ENCODE data around the gene PDGFC. TPM values are rescaled to one million over a fixed set of nuclear protein-coding genes. Genes with fewer than 3 reads are reported as not detected.

Gene PDGFC
- total RNA-seq, 2 donors from 2014 or later: 3.9 to 8.3 TPM

DNA sequence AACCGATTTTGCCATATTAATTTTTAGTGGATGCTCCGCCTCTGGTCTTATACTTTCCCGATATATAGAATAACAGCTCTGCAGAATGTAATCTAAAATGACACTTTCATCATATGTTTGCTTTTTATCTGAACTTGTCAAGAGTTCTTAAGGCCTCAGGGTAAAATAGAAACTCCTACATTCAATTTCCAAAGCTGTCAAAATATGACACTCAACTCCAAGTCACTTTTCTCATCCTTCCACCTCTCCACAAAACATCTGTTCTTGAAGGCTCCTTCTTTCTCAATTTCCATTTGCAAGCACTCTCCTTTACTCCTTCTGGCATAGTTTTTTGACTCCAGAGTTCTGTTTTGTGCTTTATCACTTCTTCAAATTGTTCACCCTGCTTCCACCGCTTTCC, 242.2 kb downstream of the PDGFC start:
- Histone ChIP-seq H3K36me3 (no peaks in the 10 kb centered on the region), H3K27me3 (no peaks in the 10 kb centered on the region), H3K9ac (ENCODE audit: low read depth in 2 of 2, low read length in 2 of 2) (no peak overlapping the region), H3K27ac (no peak overlapping the region), H3K9me3 (no peaks in the 10 kb centered on the region), H3K4me3 (no peak overlapping the region), H3K4me1 (no peaks in the 10 kb centered on the region)
- no peak for DNase-seq
- TF ChIP-seq CTCF (IDR thresholded peaks at IDR 0.05): no peak
- intact Hi-C loops (cut with DNase I): no loop called here

- no peaks in the 10 kb centered on the region for H3K4me1 ChIP-seq
- no peaks in the 10 kb centered on the region for H3K27me3 ChIP-seq
- H3K9me3 ChIP-seq: no peaks in the 10 kb centered on the region
- no peak overlapping the region for H3K27ac ChIP-seq
- DNase-seq: no peak
- H3K9ac ChIP-seq (ENCODE audit: low read depth in 2 of 2, low read length in 2 of 2): no peak overlapping the region
- intact Hi-C loops (cut with DNase I): no loop called here
- H3K4me3 ChIP-seq: no peak overlapping the region
- H3K36me3 ChIP-seq: no peaks in the 10 kb centered on the region
- TF ChIP-seq CTCF (IDR thresholded peaks at IDR 0.05): no peak
Measured at GRCh38 chr4:156725257-156725656, 246.3 kb downstream of the PDGFC start.

DNA sequence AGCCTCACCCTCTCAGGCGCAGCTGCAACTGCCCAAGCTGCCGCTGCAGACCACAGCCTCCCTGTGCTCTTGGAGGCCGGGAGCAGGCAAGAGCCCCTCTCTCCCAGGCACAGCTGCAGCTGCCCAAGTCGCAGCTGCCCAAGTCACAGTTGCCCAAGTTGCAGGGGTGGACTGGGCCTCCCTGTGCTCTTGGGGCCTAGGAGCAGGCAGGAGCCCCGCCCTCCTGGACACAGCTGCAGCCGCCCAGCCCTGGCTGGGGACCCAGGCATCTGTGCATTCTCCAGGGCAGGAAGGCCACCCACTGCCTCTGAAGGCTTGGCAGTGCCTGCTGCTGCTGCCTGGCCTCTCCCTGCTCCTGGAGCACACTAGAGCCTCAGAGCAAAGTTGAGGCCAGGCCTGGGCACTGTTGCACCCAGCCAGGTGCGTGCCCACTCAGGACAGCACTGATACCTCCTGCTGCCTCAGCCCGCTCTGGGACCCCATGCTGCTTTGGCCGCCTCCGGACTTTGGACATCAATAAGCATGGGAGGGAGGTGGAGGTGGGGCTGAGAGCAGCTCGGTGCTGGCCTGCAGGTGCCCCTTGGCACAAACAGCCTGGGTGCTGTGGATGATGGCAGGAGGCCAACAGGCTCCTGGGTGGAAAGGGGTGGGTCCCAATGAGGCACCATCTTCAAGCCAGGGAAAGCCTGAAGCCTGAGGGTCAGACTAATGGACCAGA, 247.5 kb downstream of the PDGFC start:
- intact Hi-C loops (cut with DNase I): no loop called here
- H3K4me1 ChIP-seq: no peaks in the 10 kb centered on the region
- H3K27me3 ChIP-seq: no peaks in the 10 kb centered on the region
- DNase-seq: no peak
- H3K4me3 ChIP-seq: no peak overlapping the region
- TF ChIP-seq CTCF (IDR thresholded peaks at IDR 0.05): no peak
- H3K9ac ChIP-seq (ENCODE audit: low read depth in 2 of 2, low read length in 2 of 2): no peak overlapping the region
- H3K27ac ChIP-seq: no peak overlapping the region
- no peaks in the 10 kb centered on the region for H3K9me3 ChIP-seq
- no peaks in the 10 kb centered on the region for H3K36me3 ChIP-seq

- H3K9me3 ChIP-seq: no peaks in the 10 kb centered on the region
- no peak overlapping the region for H3K4me3 ChIP-seq
- TF ChIP-seq CTCF (IDR thresholded peaks at IDR 0.05): no peak
- no peak overlapping the region for H3K9ac ChIP-seq (ENCODE audit: low read depth in 2 of 2, low read length in 2 of 2)
- no peaks in the 10 kb centered on the region for H3K27me3 ChIP-seq
- intact Hi-C loops (cut with DNase I): no loop called here
- DNase-seq: no peak
- H3K27ac ChIP-seq: no peak overlapping the region
- H3K36me3 ChIP-seq: no peaks in the 10 kb centered on the region
- H3K4me1 ChIP-seq: no peaks in the 10 kb centered on the region
Measured at GRCh38 chr4:156718226-156718625, 253.4 kb downstream of the PDGFC start.

- H3K9me3 ChIP-seq: no peaks in the 10 kb centered on the region
- H3K9ac ChIP-seq (ENCODE audit: low read depth in 2 of 2, low read length in 2 of 2): no peak overlapping the region
- H3K36me3 ChIP-seq: no peaks in the 10 kb centered on the region
- no peaks in the 10 kb centered on the region for H3K4me1 ChIP-seq
- TF ChIP-seq CTCF (IDR thresholded peaks at IDR 0.05): no peak
- intact Hi-C loops (cut with DNase I): no loop called here
- no peak overlapping the region for H3K4me3 ChIP-seq
- H3K27me3 ChIP-seq: no peaks in the 10 kb centered on the region
- no peak overlapping the region for H3K27ac ChIP-seq
- no peak for DNase-seq
Measured at GRCh38 chr4:156711193-156711590, 260.4 kb downstream of the PDGFC start.

Other genes starting within 250 kb of the PDGFC start
- gene GLRB, start 104.4 kb upstream of the PDGFC start, total RNA-seq: under 1 TPM; 0.37 to 0.42 TPM
- gene GRIA2, start 248.9 kb upstream of the PDGFC start, total RNA-seq: not detected

Data from colonic mucosa (tissue), 4 donors.